ENCODE measurements around the gene KIAA0319L.

Gene KIAA0319L

GRCh38 chr1:35572296-35572695, 15.1 kb upstream of the KIAA0319L start:
- Mint-ChIP-seq H3K27me3 (ENCODE audit: low read depth, poor library complexity) (peaks cover 88% of the 10 kb centered on the region), H3K27ac (no peak overlapping the region), H3K9me3 (no peaks in the 10 kb centered on the region), H3K4me1 (peaks cover 20% of the 10 kb centered on the region), H3K36me3 (ENCODE audit: low read depth) (no peaks in the 10 kb centered on the region), H3K4me3 (peak overlapping the region; percentile 58)
- DNase-seq: no peak
- no peak for TF ChIP-seq CTCF (IDR thresholded peaks at IDR 0.05)

GRCh38 chr1:35571263-35571662, 14.1 kb upstream of the KIAA0319L start:
- Mint-ChIP-seq H3K4me1 (peaks cover 16% of the 10 kb centered on the region), H3K36me3 (ENCODE audit: low read depth) (no peaks in the 10 kb centered on the region), H3K27ac (no peak overlapping the region), H3K4me3 (no peak overlapping the region), H3K27me3 (ENCODE audit: low read depth, poor library complexity) (peaks cover 78% of the 10 kb centered on the region), H3K9me3 (no peaks in the 10 kb centered on the region)
- no peak for DNase-seq
- no peak for TF ChIP-seq CTCF (IDR thresholded peaks at IDR 0.05)

- DNase-seq: no peak
- Mint-ChIP-seq H3K4me3 (no peak overlapping the region), H3K9me3 (no peaks in the 10 kb centered on the region), H3K36me3 (ENCODE audit: low read depth) (no peaks in the 10 kb centered on the region), H3K27me3 (ENCODE audit: low read depth, poor library complexity) (peaks cover 72% of the 10 kb centered on the region), H3K4me1 (peaks cover 10% of the 10 kb centered on the region), H3K27ac (no peak overlapping the region)
- TF ChIP-seq CTCF (IDR thresholded peaks at IDR 0.05): no peak
These were observed 13.5 kb upstream of the KIAA0319L start for GRCh38 chr1:35570589-35571137.

- Mint-ChIP-seq H3K27me3 (ENCODE audit: low read depth, poor library complexity) (peaks cover 64% of the 10 kb centered on the region), H3K36me3 (ENCODE audit: low read depth) (no peaks in the 10 kb centered on the region), H3K4me1 (peaks cover 5% of the 10 kb centered on the region), H3K9me3 (no peaks in the 10 kb centered on the region), H3K27ac (no peak overlapping the region), H3K4me3 (no peak overlapping the region)
- DNase-seq: no peak
- no peak for TF ChIP-seq CTCF (IDR thresholded peaks at IDR 0.05)
These were observed 12.7 kb upstream of the KIAA0319L start for GRCh38 chr1:35569936-35570335.

- H3K27ac Mint-ChIP-seq: no peak overlapping the region
- H3K4me1 Mint-ChIP-seq: peaks cover 5% of the 10 kb centered on the region
- H3K4me3 Mint-ChIP-seq: no peak overlapping the region
- DNase-seq: peak; percentile 77
- peaks cover 58% of the 10 kb centered on the region for H3K27me3 Mint-ChIP-seq (ENCODE audit: low read depth, poor library complexity)
- TF ChIP-seq CTCF (IDR thresholded peaks at IDR 0.05): peak; percentile 82
- no peaks in the 10 kb centered on the region for H3K9me3 Mint-ChIP-seq
- peaks cover 5% of the 10 kb centered on the region for H3K36me3 Mint-ChIP-seq (ENCODE audit: low read depth)
These were observed 11.8 kb upstream of the KIAA0319L start for GRCh38 chr1:35568975-35569395.

- H3K4me1 Mint-ChIP-seq: peaks cover 5% of the 10 kb centered on the region
- no peak for DNase-seq
- H3K27me3 Mint-ChIP-seq (ENCODE audit: low read depth, poor library complexity): peaks cover 49% of the 10 kb centered on the region
- TF ChIP-seq CTCF (IDR thresholded peaks at IDR 0.05): no peak
- no peak overlapping the region for H3K4me3 Mint-ChIP-seq
- no peak overlapping the region for H3K27ac Mint-ChIP-seq
- H3K9me3 Mint-ChIP-seq: no peaks in the 10 kb centered on the region
- H3K36me3 Mint-ChIP-seq (ENCODE audit: low read depth): peaks cover 5% of the 10 kb centered on the region
These were observed 10.8 kb upstream of the KIAA0319L start for GRCh38 chr1:35567947-35568558.

Data from nephron progenitor cell (in vitro differentiated cells).